Parathyroid adenoma (tissue), 2 donors: Measurements from ENCODE around the gene TP53TG3B.
"Not testable (repeated sequence)": the region's sequence is repeated elsewhere in the genome, so short reads cannot be mapped to it uniquely, and the experiment has no call there.

Experiments
- H2AFZ ChIP-seq: fragments of 300-600 bp; sonication (generic); one replicate; pipeline ENCODE4 v1.7.0; 2017; ENCODE audit warnings: antibody characterized with exemption, mild to moderate bottlenecking
- H3K27ac ChIP-seq: fragments of 300-600 bp; sonication (generic); one replicate; pipeline ENCODE4 v1.7.0; 2017
- H3K27me3 ChIP-seq: fragments of 300-600 bp; sonication (generic); one replicate; pipeline ENCODE4 v1.7.0; 2017; ENCODE audit warnings: low read length; ENCODE audit not compliant: control insufficient read depth, insufficient read depth
- H3K36me3 ChIP-seq: fragments of 300-600 bp; sonication (generic); one replicate; pipeline ENCODE4 v1.7.0; 2017; ENCODE audit warnings: low read length; ENCODE audit not compliant: control insufficient read depth, insufficient read depth
- H3K4me1 ChIP-seq: fragments of 300-600 bp; sonication (generic); one replicate; pipeline ENCODE4 v1.7.0; 2017; ENCODE audit warnings: control low read depth
- H3K4me2 ChIP-seq: fragments of 300-600 bp; sonication (generic); one replicate; pipeline ENCODE4 v1.7.0; 2017; ENCODE audit warnings: low read length
- H3K4me3 ChIP-seq: fragments of 300-600 bp; sonication (generic); one replicate; pipeline ENCODE4 v1.7.0; 2017; ENCODE audit warnings: low read depth, low read length
- H3K79me2 ChIP-seq: fragments of 300-600 bp; sonication (generic); one replicate; pipeline ENCODE4 v1.7.0; 2017; ENCODE audit warnings: control low read depth
- H3K9ac ChIP-seq: fragments of 300-600 bp; sonication (generic); one replicate; pipeline ENCODE4 v1.7.0; 2017; ENCODE audit warnings: mild to moderate bottlenecking
- H3K9me3 ChIP-seq: fragments of 300-600 bp; sonication (generic); one replicate; pipeline ENCODE4 v1.7.0; 2017; ENCODE audit warnings: low read length; ENCODE audit not compliant: control insufficient read depth
- donor health status: primary hyperparathyroidism.

TP53TG3B gene, protein sequence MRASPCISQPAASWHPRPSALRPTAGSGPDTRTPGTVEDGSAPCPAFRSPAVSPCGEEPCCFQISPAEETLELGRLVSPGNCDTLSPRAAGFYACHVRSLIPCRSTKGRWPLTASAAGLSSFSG

DNA sequence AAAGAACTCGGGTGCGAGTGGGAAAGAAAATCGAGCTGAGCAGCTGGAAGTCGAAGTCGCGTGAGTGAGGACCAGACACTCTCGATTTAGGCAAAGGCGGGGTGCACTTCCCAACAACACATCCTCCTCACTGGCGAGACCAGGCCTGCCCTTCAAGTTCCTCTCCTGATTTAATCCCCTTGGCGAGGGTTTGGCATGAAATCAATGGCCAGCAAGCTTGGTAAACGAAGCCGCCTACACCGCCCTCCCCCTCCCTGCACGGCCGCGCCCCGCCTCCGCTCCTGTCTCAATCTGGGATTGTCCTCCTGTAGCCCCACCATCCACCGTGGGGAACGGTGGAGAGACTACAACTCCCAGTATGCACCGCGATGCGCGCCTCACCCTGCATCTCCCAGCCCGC, at the start of gene TP53TG3B:
TP53TG3B (plus strand) TSS at position 301 of the 400 bp plus-strand sequence; CDS start at position 369, 68 bp downstream.
- H3K4me3 ChIP-seq, H3K4me2 ChIP-seq, H3K4me1 ChIP-seq, H3K36me3 ChIP-seq, H3K9me3 ChIP-seq, H3K79me2 ChIP-seq, H2AFZ ChIP-seq, H3K9ac ChIP-seq, H3K27me3 ChIP-seq, H3K27ac ChIP-seq: not testable (repeated sequence)

DNA sequence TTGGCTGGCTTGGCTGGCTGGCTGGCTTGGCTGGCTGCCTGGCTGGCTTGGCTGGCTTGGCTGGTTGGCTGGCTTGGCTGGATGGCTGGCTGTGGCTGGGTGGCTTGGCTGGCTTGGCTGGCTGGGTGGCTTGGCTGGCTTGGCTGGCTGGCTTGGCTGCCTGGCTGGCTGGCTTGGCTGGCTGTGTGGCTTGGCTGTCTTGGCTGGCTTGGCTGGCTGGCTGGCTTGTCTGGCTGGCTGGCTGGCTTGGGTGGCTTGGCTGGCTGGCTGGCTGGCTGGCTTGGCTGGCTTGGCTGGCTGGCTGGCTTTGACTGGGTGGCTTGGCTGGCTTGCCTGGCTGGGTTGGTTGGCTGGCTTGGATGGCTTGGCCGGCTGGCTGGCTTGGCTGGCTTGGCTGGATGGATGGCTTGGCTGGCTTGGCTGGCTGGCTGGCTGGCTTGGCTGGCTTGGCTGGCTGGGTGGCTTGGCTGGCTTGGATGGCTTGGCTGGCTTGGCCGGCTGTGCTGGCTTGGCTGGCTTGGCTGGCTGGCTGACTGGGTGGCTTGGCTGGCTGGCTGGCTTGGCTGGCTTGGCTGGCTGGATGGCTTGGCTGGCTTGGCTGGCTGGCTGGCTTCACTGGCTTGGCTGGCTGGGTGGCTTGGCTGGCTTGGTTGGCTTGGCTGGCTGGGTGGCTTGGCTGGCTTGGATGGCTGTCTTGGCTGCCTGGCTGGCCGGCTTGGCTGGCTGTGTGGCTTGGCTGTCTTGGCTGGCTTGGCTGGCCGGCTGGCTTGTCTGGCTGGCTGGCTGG, 24.2 kb upstream of the TP53TG3B start:
- not testable (repeated sequence) for H3K9ac ChIP-seq, H3K4me2 ChIP-seq

GRCh38 chr16:33337627-33338542, 22.8 kb upstream of the TP53TG3B start:
- H3K27ac ChIP-seq, H3K9me3 ChIP-seq, H3K9ac ChIP-seq, H3K4me2 ChIP-seq, H3K4me1 ChIP-seq, H3K36me3 ChIP-seq, H3K79me2 ChIP-seq, H3K27me3 ChIP-seq, H2AFZ ChIP-seq, H3K4me3 ChIP-seq: not testable (repeated sequence)

More for the DNA sequence above, 24.2 kb upstream of the TP53TG3B start:
- not testable (repeated sequence) for H3K79me2 ChIP-seq, H3K9me3 ChIP-seq, H3K4me1 ChIP-seq, H3K27me3 ChIP-seq, H2AFZ ChIP-seq, H3K4me3 ChIP-seq, H3K27ac ChIP-seq, H3K36me3 ChIP-seq

DNA sequence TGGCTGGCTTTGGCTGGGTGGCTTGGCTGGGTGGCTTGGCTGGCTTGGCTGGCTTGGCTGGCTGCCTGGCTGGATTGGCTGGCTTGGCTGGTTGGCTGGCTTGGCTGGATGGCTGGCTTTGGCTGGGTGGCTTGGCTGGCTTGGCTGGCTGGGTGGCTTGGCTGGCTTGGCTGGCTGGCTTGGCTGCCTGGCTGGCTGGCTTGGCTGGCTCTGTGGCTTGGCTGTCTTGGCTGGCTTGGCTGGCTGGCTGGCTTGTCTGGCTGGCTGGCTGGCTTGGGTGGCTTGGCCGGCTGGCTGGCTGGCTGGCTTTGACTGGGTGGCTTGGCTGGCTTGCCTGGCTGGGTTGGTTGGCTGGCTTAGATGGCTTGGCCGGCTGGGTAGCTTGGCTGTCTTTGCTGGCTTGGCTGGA, 22.1 kb upstream of the TP53TG3B start:
- not testable (repeated sequence) for H3K4me2 ChIP-seq, H3K9me3 ChIP-seq, H3K27me3 ChIP-seq, H3K4me1 ChIP-seq, H3K27ac ChIP-seq, H3K9ac ChIP-seq, H3K79me2 ChIP-seq, H2AFZ ChIP-seq, H3K36me3 ChIP-seq, H3K4me3 ChIP-seq

GRCh38 chr16:33339093-33340061, 21.3 kb upstream of the TP53TG3B start:
- not testable (repeated sequence) for H3K9ac ChIP-seq, H3K9me3 ChIP-seq, H3K4me2 ChIP-seq, H3K79me2 ChIP-seq, H3K36me3 ChIP-seq, H3K4me3 ChIP-seq, H2AFZ ChIP-seq, H3K27me3 ChIP-seq, H3K27ac ChIP-seq, H3K4me1 ChIP-seq
